GM23338 (cell line): ENCODE results near the gene EVA1B. TPM values are rescaled to one million over a fixed set of nuclear protein-coding genes. Genes with fewer than 3 reads are reported as not detected.

Experiments
- ATAC-seq: fragments of 200-7000 bp; cut with Tn5 transposase; 3 replicates; pipeline ENCODE4 v1.9.1; 2020
- DNase-seq: peaks from one replicate; pipeline ENCODE4 v3.0.0-alpha.2; 2015; ENCODE audit warnings: low spot score
- H2AFZ ChIP-seq: fragments of 200-600 bp; sonication (generic); 2 replicates; pipeline ENCODE4 v1.8.0; 2016; ENCODE audit warnings: antibody characterized with exemption, mild to moderate bottlenecking, moderate library complexity
- H3F3A ChIP-seq: fragments of 200-600 bp; sonication (generic); replicated peaks from 2 replicates; pipeline ENCODE4 v1.8.0; 2017; ENCODE audit warnings: antibody characterized with exemption, mixed run types, low read depth
- H3K27ac ChIP-seq: fragments of 200-600 bp; sonication (generic); 2 replicates; pipeline ENCODE4 v1.6.1; 2016; ENCODE audit warnings: low read depth
- H3K27me3 ChIP-seq: fragments of 200-600 bp; sonication (generic); 2 replicates; pipeline ENCODE4 v1.8.0; 2016; ENCODE audit warnings: mild to moderate bottlenecking, mixed run types, moderate library complexity; ENCODE audit not compliant: insufficient read depth
- H3K36me3 ChIP-seq: fragments of 200-600 bp; sonication (generic); 2 replicates; pipeline ENCODE4 v1.8.0; 2016; ENCODE audit warnings: mild to moderate bottlenecking; ENCODE audit not compliant: insufficient read depth
- H3K4me1 ChIP-seq: fragments of 200-600 bp; sonication (generic); 2 replicates; pipeline ENCODE4 v1.8.0; 2016; ENCODE audit warnings: mild to moderate bottlenecking, moderate library complexity; ENCODE audit not compliant: insufficient read depth
- H3K4me2 ChIP-seq: fragments of 200-600 bp; sonication (generic); 2 replicates; pipeline ENCODE4 v1.7.1; 2017; ENCODE audit warnings: mixed run types
- H3K4me3 ChIP-seq: fragments of 200-600 bp; sonication (generic); 2 replicates; pipeline ENCODE4 v1.6.1; 2016; ENCODE audit warnings: mixed run types
- H3K79me2 ChIP-seq: fragments of 200-600 bp; sonication (generic); replicated peaks from 2 replicates; pipeline ENCODE4 v1.8.0; 2017; ENCODE audit warnings: mild to moderate bottlenecking; ENCODE audit not compliant: insufficient read depth
- H3K9me2 ChIP-seq: fragments of 200-600 bp; sonication (generic); 2 replicates; pipeline ENCODE4 v1.8.0; 2017; ENCODE audit not compliant: insufficient read depth
- H4K20me1 ChIP-seq: fragments of 200-600 bp; sonication (generic); replicated peaks from 2 replicates; pipeline ENCODE4 v1.8.0; 2017; ENCODE audit warnings: mild to moderate bottlenecking; ENCODE audit not compliant: insufficient read depth
- H3K27ac Mint-ChIP-seq: 2 replicates; pipeline ENCODE4 v1.8.0; 2020; ENCODE audit warnings: inconsistent platforms, mild to moderate bottlenecking, moderate library complexity, mixed read lengths
- H3K27me3 Mint-ChIP-seq: 3 replicates; pipeline ENCODE4 v1.8.0; 2022; ENCODE audit warnings: low read depth, mild to moderate bottlenecking, moderate library complexity, mixed read lengths, inconsistent platforms; ENCODE audit not compliant: insufficient read depth, poor library complexity
- H3K36me3 Mint-ChIP-seq: 3 replicates; pipeline ENCODE4 v1.8.0; 2021; ENCODE audit warnings: low read depth, mild to moderate bottlenecking, inconsistent platforms, moderate library complexity, mixed read lengths
- H3K4me1 Mint-ChIP-seq: 3 replicates; pipeline ENCODE4 v1.8.0; 2020; ENCODE audit warnings: mild to moderate bottlenecking, inconsistent platforms, mixed read lengths
- H3K4me3 Mint-ChIP-seq: 3 replicates; pipeline ENCODE4 v1.8.0; 2021; ENCODE audit warnings: moderate library complexity, mild to moderate bottlenecking, inconsistent platforms, mixed read lengths
- H3K9me3 Mint-ChIP-seq: 3 replicates; pipeline ENCODE4 v1.8.0; 2020; ENCODE audit warnings: moderate library complexity, mild to moderate bottlenecking, inconsistent platforms, mixed read lengths
- EZH2 ChIP-seq: fragments of 200-600 bp; sonication (generic); IDR thresholded peaks from one replicate; pipeline ENCODE4 v1.8.0; 2017; ENCODE audit warnings: antibody characterized with exemption, mild to moderate bottlenecking, low read depth; ENCODE audit not compliant: unreplicated experiment
- STAT1 ChIP-seq: IDR thresholded peaks from one replicate; pipeline ENCODE4 v1.6.1; 2016; ENCODE audit warnings: antibody characterized with exemption; ENCODE audit not compliant: unreplicated experiment
- ZNF114 ChIP-seq: fragments of 250-450 bp; sonication (Bioruptor Pico); IDR thresholded peaks from 2 replicates; pipeline ENCODE4 v1.5.0; 2020; ENCODE audit warnings: mild to moderate bottlenecking, moderate library complexity
- polyA plus RNA-seq: library from polyadenylated mRNA; unstranded; fragments of >200 nt; fragmentation: Nextera tagmentation; extraction: Ambion mirVana; gene quantifications from 2 replicates; pipeline ENCODE4 v1.2.1, GENCODE V29; 2016
- total RNA-seq: library from RNA; depleted of rRNA; stranded (reverse); fragments of >200 nt; shearing (Covaris generic); gene quantifications from 2 replicates; pipeline ENCODE4 v1.2.3, GENCODE V29; 2014
- TF ChIP-seq, protein P1 (sequence below), 2 experiments: fragments of 200-600 bp in 1 of 2; sonication (generic) in 1 of 2; conservative IDR thresholded peaks; 2 replicates each; pipeline versions ENCODE4 v1.5.1 to v1.6.1; 2016 to 2017; ENCODE audit warnings: antibody characterized with exemption in 2 of 2, low read depth in 2 of 2, mild to moderate bottlenecking in 2 of 2, moderate library complexity in 1 of 2
- TF ChIP-seq, protein P2 (sequence below): IDR thresholded peaks from 2 replicates; pipeline ENCODE4 v1.6.1; 2016; ENCODE audit warnings: antibody characterized with exemption
- TF ChIP-seq, protein P3 (sequence below): fragments of 250-450 bp; sonication (Bioruptor Pico); IDR thresholded peaks from 2 replicates; pipeline ENCODE4 v1.5.0; 2020; ENCODE audit warnings: mild to moderate bottlenecking, moderate library complexity

The EVA1B gene
- total and polyA plus RNA-seq, 2 experiments from 2014 or later, result 9.2 to 27.3 TPM

DNA sequence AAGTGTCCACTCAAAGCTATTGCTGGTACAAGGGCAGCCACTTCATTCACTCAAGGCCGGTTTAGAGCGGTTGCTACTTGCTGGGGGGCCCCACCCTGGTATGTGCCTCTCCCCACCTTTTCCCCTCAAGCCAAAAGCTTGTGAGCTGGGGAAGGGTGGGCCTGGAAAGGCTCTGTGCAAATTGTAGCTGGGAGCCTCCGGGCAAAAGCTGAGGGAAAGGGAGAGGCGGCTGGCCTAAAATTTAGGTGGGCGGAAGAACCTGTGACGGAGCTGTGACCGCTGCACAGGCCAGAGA, 17.6 kb downstream of the EVA1B start (continued):
- TF ChIP-seq EZH2 (no peak), STAT1 (no peak), ZNF114 (CRISPR knock-in tag) (no peak)
- TF ChIP-seq, protein P1, sequence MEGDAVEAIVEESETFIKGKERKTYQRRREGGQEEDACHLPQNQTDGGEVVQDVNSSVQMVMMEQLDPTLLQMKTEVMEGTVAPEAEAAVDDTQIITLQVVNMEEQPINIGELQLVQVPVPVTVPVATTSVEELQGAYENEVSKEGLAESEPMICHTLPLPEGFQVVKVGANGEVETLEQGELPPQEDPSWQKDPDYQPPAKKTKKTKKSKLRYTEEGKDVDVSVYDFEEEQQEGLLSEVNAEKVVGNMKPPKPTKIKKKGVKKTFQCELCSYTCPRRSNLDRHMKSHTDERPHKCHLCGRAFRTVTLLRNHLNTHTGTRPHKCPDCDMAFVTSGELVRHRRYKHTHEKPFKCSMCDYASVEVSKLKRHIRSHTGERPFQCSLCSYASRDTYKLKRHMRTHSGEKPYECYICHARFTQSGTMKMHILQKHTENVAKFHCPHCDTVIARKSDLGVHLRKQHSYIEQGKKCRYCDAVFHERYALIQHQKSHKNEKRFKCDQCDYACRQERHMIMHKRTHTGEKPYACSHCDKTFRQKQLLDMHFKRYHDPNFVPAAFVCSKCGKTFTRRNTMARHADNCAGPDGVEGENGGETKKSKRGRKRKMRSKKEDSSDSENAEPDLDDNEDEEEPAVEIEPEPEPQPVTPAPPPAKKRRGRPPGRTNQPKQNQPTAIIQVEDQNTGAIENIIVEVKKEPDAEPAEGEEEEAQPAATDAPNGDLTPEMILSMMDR (conservative IDR thresholded peaks at IDR 0.05; ENCODE audit: low read depth in 2 of 2), result no peak
- TF ChIP-seq, protein P2, sequence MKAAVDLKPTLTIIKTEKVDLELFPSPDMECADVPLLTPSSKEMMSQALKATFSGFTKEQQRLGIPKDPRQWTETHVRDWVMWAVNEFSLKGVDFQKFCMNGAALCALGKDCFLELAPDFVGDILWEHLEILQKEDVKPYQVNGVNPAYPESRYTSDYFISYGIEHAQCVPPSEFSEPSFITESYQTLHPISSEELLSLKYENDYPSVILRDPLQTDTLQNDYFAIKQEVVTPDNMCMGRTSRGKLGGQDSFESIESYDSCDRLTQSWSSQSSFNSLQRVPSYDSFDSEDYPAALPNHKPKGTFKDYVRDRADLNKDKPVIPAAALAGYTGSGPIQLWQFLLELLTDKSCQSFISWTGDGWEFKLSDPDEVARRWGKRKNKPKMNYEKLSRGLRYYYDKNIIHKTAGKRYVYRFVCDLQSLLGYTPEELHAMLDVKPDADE, result no peak

DNA sequence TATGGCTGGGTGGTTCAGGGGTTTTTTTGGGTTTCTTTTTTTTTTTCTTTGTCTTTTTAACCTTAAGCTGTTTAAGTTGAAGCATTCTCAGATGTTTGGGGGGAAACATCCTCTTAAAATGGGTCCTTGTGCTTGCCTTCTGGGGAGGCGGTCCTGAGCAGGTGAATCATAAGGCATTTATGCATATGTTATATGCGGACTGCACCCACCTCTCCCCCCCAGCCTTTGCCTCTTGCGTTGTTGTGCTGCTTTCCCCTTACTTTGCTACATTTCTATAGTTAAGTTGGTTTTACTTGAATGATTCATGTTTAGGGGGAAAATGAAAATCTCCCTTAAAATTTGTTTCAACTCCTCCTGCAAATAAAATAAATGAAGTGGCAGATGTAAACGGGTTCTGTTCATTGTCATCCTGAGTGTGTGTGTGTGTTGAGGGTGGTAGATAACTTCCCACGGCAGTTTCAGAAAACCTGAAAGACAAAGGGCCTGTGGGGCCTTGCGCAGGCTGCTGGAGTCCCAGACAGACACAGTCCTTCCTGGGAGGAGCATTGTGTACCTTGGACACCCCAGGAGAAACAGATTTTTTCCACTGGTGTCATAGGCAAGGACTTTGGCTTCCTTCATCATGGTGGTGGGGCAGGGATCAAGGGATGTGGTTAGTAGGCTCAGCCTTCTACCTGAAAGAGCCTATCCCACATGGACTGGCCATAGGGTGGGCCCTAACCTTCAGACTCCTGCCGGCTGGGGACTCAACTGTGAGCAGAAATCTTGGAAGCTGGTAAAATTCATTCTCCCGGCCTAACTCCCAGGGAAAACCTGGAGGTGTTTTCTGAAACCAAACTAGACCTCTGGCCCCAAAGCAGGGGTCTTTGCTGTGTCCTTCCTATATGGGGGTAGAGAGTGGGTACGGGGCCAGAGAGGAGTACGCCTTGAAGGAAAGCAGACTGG, 18.2 kb downstream of the EVA1B start:
- Histone ChIP-seq H3K4me3 (peak overlapping the region; percentile 76), H3K4me2 (peak overlapping the region; percentile 81), H3K79me2 (0 out of 2 replicates have a peak, but pooled peaks cover 4% of the 10 kb centered on the region), H3K36me3 (peaks cover 25% of the 10 kb centered on the region), H3K9me2 (no peaks in the 10 kb centered on the region), H2AFZ (no peak overlapping the region), H3K27me3 (no peaks in the 10 kb centered on the region), H3K27ac (peak overlapping the region; percentile 93), H3K4me1 (peaks cover 12% of the 10 kb centered on the region), H3F3A (peaks cover 16% of the 10 kb centered on the region), H4K20me1 (peaks cover 12% of the 10 kb centered on the region)
- DNase-seq, result peak; percentile 24
- peaks cover 60% of the 10 kb centered on the region for H3K36me3 Mint-ChIP-seq
- TF ChIP-seq, protein P3, sequence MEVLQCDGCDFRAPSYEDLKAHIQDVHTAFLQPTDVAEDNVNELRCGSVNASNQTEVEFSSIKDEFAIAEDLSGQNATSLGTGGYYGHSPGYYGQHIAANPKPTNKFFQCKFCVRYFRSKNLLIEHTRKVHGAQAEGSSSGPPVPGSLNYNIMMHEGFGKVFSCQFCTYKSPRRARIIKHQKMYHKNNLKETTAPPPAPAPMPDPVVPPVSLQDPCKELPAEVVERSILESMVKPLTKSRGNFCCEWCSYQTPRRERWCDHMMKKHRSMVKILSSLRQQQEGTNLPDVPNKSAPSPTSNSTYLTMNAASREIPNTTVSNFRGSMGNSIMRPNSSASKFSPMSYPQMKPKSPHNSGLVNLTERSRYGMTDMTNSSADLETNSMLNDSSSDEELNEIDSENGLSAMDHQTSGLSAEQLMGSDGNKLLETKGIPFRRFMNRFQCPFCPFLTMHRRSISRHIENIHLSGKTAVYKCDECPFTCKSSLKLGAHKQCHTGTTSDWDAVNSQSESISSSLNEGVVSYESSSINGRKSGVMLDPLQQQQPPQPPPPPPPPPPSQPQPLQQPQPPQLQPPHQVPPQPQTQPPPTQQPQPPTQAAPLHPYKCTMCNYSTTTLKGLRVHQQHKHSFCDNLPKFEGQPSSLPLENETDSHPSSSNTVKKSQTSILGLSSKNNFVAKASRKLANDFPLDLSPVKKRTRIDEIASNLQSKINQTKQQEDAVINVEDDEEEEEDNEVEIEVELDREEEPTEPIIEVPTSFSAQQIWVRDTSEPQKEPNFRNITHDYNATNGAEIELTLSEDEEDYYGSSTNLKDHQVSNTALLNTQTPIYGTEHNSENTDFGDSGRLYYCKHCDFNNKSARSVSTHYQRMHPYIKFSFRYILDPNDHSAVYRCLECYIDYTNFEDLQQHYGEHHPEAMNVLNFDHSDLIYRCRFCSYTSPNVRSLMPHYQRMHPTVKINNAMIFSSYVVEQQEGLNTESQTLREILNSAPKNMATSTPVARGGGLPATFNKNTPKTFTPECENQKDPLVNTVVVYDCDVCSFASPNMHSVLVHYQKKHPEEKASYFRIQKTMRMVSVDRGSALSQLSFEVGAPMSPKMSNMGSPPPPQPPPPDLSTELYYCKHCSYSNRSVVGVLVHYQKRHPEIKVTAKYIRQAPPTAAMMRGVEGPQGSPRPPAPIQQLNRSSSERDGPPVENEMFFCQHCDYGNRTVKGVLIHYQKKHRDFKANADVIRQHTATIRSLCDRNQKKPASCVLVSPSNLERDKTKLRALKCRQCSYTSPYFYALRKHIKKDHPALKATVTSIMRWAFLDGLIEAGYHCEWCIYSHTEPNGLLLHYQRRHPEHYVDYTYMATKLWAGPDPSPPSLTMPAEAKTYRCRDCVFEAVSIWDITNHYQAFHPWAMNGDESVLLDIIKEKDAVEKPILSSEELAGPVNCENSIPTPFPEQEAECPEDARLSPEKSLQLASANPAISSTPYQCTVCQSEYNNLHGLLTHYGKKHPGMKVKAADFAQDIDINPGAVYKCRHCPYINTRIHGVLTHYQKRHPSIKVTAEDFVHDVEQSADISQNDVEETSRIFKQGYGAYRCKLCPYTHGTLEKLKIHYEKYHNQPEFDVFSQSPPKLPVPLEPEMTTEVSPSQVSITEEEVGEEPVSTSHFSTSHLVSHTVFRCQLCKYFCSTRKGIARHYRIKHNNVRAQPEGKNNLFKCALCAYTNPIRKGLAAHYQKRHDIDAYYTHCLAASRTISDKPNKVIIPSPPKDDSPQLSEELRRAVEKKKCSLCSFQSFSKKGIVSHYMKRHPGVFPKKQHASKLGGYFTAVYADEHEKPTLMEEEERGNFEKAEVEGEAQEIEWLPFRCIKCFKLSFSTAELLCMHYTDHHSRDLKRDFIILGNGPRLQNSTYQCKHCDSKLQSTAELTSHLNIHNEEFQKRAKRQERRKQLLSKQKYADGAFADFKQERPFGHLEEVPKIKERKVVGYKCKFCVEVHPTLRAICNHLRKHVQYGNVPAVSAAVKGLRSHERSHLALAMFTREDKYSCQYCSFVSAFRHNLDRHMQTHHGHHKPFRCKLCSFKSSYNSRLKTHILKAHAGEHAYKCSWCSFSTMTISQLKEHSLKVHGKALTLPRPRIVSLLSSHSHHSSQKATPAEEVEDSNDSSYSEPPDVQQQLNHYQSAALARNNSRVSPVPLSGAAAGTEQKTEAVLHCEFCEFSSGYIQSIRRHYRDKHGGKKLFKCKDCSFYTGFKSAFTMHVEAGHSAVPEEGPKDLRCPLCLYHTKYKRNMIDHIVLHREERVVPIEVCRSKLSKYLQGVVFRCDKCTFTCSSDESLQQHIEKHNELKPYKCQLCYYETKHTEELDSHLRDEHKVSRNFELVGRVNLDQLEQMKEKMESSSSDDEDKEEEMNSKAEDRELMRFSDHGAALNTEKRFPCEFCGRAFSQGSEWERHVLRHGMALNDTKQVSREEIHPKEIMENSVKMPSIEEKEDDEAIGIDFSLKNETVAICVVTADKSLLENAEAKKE (CRISPR knock-in tag), result no peak
- TF ChIP-seq EZH2, result no peak
- peaks cover 14% of the 10 kb centered on the region for H3K27me3 Mint-ChIP-seq
- peaks cover 13% of the 10 kb centered on the region for H3K4me1 Mint-ChIP-seq
- H3K27ac Mint-ChIP-seq, result peak overlapping the region; percentile 84
- peak overlapping the region; percentile 93 for H3K4me3 Mint-ChIP-seq
- ATAC-seq, result no peak
- H3K9me3 Mint-ChIP-seq, result no peaks in the 10 kb centered on the region
